ENCODE results near the gene CNTN5. TPM values are rescaled to one million over a fixed set of nuclear protein-coding genes. Genes with fewer than 3 reads are reported as not detected.

CNTN5 gene
- total RNA-seq, 1 donor from 2014 or later = 13.2 TPM

DNA sequence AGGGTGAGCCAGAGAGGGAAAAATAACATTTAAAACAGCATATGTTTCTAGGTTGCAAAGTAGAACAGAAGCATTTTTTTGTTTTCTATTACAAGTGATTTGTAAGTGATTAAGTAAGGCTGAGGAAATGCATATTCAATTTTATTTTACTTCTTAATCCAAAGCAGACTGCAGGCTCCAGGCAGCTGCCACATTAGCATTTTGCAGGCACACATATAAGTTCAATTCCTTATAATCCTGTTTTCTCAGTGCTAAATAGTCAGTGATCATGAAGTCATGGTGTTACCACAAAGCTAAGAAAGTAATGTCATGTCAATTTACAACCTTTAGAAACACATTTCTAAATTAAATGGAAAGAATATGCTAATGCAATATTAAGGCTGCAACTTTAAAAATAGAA lies 149.8 kb downstream of the CNTN5 start:
- no peak for DNase-seq (ENCODE audit: low spot score)

DNA sequence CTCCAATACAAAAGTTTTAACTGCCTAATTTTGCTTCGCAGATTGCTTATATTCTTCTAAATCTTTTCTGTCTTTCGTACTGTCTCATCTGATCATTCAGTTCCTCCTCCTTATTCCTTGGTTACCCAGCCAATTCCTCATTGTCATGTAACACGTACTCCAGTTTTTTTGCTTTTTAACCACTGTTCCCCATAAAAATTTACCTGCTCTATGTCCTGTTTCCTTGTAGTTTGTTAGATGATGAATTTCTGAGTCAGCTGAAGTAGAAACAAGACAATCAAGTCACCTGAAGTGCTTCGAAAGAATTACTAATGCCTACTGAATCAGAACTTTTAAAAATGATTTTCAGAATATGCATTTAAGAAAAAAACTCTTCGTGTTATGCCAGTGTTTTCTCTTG lies 150.6 kb downstream of the CNTN5 start:
- DNase-seq (ENCODE audit: low spot score) = no peak

DNA sequence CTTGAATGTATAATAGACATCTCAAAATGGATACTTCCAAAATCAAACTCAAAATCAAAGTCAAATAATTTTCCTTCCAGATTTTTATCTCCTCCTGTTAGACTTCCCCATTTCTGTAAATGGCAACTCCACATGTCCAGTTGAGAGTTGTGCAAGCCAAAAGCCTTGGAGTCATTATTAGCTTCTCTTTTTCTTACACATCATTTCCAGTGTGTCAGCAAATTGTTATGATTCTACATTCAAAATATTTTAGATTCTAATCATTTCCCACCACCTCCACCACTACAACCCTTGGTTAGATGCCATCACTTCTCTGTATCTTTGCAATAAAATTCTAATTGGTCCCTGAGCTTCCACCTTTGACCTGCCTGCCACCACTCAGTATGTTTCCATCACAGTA lies 155.7 kb downstream of the CNTN5 start:
- no peak for DNase-seq (ENCODE audit: low spot score)

DNA sequence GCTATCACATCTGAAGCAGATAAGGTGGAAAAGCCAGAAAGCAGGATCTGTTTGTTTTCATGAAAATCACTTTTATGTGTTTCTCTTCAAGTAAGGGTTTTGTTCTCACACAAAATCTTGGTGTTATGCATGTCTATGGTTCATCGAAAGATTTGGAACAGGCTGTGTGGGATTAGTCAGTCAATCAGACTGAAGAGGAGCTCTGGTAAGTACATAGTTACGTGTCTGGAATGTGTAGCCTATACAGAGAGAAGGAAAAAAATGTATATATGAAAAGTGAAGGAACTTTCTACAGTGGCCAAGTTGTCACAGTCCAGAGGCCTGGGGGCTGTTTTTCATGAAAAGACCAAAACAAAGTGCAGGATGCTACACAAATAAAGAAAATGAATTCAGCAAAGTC lies 156.7 kb downstream of the CNTN5 start:
- DNase-seq (ENCODE audit: low spot score) = peak; percentile 52

DNA sequence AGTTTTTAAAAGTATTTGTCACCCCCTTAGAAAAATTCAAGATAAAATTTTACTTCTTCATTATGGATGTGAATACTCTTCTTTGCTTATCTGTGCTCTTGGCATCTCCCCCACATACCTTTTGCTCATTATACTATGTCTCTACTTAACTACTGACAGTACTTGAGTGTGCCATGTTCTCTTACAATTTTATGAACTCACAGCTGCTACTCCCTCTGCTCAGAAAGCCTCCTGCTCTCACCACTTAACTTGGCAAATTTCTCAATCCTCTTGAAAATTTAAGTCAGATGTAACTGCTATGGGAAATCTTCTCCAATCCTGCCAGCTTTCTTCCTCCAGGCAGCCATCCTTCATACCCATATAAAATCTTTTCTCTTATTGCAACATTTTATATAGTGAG lies 163.4 kb downstream of the CNTN5 start:
- no peak for DNase-seq (ENCODE audit: low spot score)

DNA sequence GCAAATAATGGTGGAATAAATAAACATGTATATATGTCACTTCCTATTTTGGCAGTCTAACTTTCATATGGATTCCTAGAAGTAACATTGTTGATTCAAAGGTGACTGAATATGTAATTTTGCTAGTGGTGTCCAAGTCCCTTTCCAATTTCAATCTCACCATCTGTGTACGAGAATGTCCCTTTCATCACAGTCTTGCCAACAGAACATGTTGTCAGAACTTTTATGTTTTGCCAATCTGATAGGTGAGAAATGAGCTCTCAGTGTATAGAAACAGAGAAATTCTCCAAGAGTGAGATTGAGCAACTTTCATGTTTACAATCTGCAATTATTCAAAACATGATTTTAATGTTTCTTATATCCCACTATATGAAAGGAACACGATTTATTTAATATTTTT lies 167.5 kb downstream of the CNTN5 start:
- DNase-seq (ENCODE audit: low spot score) = no peak

DNA sequence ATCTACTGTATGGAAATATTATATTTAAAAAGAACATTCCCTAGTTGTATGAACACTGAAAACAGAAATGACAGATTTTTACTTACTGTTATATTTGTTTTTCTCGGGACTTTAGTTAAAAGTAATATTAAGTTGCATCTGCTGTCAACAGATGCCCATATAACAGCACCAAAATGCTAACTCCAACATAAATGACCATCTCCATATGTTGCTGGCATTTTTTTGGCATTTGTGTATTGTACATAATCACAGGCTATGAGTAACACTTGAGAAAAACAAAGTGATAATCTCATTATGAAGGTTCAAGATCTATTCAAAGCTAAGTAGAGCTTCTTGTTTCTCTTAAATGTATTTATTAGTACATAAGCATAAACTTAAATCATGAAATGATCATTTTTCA lies 172.0 kb downstream of the CNTN5 start:
- no peak for DNase-seq (ENCODE audit: low spot score)

DNA sequence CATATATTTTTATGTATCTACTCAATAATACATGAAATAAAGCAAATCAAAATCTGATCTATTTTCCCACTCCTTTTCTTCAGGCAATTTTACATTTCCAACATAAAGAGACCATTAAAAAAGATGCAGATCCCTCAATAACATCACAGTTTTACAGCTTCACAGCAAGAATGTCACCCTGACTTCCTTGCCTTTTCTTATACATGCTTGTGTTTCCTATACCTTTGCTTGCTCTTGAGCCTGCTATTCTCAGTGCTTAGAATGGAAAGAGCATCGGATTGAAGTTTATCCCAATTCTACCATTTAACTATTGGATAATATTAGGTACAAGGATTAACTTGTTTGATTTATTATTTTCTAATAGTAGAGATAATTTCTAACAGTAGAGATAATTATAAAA lies 176.7 kb downstream of the CNTN5 start:
- no peak for DNase-seq (ENCODE audit: low spot score)

DNA sequence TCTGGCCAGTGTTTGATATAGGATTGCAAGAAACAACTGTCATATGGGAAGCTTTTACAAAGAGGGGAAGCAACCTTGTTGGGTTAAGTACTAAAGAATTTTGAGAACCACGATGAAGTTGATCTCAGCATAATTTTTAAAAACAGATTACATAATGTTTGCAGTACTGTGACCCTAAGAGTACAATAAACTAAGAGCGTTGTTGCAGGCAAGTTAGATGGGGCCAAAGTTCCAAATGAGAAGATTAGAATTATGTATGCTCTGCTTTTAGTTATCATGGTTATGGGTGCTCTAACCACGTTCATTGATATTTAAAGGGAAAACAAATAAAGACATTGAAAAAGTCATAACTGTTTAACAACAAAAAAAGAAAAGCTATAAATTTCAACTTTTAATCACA lies 177.5 kb downstream of the CNTN5 start:
- DNase-seq (ENCODE audit: low spot score) = no peak

DNA sequence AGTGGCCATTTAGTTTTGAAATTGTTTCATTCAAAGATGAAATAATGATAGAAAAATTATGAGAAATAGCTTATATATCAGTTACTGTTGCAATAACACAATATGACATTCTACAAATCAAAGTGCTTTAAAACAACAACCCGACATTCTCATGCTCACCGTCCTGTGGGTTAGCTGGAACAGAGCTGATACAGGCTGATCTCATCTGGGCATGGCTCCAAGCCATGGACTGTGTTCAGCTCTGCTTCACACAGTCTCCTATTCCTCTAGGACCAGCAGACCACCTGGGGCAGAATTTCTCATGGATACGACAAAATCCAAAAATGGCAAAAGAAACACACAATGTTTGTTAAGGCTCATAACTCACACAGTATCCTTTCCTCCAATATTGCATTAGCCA lies 178.6 kb downstream of the CNTN5 start:
- DNase-seq (ENCODE audit: low spot score) = peak; percentile 66

DNA sequence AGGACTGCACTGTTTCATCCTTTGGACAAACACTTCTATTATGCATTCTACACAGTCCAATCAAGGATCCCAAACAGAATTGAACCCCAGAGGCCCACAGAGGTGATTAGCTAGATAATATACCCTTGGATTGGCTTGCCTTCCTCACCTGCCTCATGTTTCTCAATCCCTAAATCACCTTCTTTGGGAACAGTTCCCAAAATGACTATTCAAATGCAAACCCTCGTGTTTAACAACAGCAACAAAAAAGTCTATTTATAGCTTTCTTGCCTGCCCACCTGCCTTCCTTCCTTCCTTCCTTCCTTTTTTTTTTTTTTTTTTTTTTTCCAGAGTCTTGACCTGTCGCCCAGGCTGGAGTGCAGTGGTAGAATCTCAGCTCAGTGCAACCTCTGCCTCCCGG lies 180.0 kb downstream of the CNTN5 start:
- DNase-seq (ENCODE audit: low spot score) = no peak

DNA sequence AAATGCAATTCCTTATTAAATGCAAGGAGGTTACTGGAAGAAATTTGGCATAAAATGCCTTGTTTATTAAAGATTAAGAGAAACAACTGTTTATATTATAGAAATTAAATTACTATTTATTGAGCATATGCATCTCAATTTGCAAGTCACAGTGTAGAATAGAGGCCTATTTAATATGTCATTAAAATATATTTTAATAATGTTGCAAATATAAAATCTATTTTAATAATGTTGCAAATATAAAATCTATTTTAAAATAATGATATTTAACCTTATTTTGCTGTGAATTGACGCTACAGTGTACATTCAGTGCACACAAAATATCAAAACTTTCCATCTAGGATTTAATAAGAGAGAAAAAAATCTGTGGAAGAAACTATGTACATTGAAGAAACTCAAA lies 188.1 kb downstream of the CNTN5 start:
- no peak for DNase-seq (ENCODE audit: low spot score)

DNA sequence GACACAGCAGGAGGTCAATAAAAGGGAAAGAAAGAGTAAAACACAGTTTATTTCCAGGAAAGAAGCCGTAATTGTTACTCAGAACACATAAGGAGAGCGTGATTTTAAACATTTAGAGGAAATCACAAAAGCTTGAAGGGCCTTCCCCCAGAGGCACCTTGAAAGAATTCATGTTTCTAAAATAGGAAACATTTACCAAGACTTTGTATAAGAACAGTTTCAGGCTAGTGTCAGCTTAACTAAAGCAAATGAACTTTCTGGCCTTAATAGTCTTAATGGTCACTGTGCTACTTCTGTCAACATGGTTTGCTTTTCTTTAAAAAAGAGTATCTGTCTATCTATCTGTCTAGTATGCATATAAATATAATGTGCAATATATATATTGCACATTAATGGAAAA lies 208.8 kb downstream of the CNTN5 start:
- no peak for DNase-seq (ENCODE audit: low spot score)

DNA sequence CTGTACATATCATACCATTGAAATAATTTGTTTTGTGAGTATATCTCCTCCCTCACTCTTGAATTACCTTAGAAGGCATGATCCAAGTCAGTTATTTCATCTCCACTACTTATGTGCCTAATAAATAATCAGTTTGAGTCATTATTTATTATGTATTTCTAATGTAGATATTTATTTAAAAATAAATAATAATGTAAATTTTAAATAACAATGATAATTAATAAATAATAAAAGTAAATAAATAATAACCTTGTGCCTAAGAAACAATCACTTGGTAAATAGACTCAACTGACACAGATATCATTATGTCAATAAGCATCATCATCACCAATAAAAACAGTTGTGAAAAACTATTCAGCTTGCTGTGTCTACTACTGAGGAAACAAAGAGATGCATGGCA lies 213.8 kb downstream of the CNTN5 start:
- DNase-seq (ENCODE audit: low spot score) = no peak

DNA sequence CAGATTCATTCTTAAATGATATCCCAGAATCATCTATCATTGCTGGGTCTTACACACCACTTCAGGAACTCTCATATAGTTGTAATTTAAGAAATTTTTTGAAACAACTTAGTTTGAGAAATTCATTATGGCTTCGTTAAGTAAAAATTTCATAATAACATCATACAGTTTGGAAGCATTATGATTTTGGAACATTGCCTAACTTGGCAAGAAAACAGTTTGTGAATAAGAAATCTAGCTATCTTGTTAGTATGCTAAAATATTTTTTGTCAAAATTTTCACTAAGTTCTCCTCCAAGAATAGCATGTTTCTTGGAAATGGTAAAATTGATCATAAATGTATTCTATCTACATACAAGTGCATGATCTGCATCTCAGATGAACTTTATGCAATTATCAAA lies 217.7 kb downstream of the CNTN5 start:
- no peak for DNase-seq (ENCODE audit: low spot score)

DNA sequence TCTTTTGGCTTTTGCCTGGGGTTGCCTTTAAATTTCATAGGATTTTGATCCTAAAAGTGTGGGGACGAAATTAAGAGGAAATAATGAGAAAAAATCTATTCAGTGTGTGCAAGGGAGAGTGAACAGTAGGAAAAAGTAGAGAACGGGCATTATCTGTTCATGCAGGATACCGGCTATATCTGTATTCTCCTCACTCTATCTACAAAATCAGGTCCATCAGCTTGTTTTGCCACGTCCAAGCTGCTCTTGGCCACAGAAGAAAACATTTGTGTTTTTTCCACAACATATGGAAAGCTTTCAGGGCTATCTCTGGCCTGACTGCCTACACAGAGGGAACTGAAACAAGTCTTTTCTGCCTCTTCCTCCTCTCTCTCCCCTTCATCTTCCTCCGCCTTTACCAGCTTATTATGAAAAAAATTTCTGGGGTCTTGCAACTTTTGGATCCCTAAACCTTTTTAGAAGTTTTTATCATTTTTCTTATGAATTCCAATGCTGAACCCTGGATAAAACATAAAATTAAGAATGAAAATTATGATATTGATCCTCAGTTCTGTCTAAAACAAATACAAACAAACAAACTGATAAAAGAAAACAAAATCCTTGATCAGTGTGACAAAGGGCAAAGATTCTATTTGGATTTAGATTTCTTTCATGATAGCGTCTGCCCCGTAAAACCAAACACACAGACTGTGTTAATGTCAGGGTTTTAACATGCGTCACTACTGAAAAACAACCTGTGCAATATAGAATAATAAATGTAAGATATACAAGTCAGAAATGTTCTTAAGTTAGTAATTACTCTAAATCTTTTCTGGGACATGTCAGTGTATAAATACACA lies 219.7 kb downstream of the CNTN5 start:
- DNase-seq (ENCODE audit: low spot score) = no peak

DNA sequence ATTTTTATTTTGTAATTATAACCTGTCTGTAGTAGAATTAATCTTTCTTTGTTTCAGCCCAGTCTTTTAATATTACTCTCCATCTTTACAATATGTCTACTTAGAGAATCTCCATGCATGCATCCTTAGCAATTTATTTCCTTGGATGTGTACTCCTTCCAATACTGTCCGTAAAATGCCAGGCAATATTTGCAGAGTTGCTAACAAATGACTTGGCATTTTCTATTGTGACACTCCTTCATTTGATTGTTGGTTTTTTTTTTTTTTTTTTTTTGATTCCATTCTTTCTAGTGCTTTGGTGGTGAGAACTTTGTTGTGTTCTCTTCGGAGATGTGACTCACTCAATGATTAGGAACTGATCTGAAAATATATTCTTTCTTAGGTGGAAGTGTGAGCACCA lies 220.3 kb downstream of the CNTN5 start:
- no peak for DNase-seq (ENCODE audit: low spot score)

DNA sequence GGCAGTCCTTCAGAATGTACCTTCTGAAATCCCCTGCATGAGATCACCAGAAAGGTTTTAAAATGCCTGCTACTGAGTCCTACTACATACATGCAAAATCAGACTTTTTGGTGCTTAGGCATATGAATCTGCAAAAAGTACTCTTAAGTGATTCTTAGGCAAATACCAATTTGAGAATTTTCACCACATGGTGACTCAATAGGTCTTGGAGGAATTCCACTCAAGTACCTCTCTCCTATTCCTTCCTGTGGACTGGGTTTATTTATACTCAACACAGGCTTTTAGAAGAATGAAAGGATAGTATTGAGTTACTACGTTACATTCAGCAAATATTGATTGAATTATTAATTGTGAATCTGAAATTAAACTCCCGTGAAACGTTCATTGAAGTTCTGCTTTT lies 223.9 kb downstream of the CNTN5 start:
- no peak for DNase-seq (ENCODE audit: low spot score)

DNA sequence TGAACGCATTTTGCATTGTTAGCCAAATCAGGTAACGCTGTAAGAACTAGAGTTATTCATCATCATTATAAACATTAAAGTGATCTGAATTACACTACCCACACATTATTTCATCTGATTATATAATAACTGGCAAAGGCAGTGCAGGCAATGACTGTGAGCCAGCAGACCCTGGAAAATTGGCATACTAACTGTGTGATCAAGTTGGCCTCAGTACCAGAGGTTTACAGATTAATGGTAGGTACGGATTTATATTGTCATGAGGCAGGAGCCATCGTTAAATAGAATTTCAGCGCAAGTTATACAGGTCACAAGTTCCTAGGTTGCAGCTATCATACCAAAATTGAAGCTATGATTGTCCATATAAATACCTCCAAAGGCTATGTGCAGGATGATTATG lies 225.4 kb downstream of the CNTN5 start:
- DNase-seq (ENCODE audit: low spot score) = no peak

DNA sequence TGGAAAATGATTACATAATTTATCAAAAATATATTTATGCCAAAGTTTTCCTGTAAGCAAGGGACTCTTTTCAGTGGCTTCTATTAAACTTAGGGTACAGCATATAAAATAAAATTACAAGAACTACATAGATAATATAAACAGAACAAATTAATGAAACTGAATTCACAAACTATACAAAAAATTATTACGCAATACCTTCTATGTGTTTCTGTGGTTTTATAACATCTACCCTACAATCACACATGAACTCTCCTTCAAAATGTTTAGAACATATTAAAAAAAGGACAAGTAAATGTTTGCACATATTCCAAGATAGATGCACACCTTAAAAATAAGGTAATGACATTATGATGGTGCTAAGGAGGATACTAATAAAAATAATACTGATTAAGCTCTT lies 235.9 kb downstream of the CNTN5 start:
- DNase-seq (ENCODE audit: low spot score) = no peak

DNA sequence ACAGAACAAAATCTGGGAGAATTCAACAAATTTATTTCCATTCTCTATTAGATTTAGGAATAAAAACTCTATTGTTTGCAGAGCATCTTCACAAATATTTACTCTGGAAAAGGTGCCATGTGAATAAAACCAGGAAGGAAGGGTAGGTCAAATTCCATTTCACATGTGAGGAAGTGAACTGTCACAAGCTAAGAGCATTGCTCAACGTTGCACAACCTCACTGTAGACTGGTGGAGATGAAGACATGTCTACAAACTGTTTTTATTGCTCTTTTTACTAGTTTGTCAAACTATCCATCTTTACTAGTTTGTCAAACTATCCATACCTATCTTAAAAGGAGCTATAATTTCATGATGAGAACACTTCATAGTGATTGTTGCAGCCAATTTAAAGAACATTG lies 236.4 kb downstream of the CNTN5 start:
- no peak for DNase-seq (ENCODE audit: low spot score)

DNA sequence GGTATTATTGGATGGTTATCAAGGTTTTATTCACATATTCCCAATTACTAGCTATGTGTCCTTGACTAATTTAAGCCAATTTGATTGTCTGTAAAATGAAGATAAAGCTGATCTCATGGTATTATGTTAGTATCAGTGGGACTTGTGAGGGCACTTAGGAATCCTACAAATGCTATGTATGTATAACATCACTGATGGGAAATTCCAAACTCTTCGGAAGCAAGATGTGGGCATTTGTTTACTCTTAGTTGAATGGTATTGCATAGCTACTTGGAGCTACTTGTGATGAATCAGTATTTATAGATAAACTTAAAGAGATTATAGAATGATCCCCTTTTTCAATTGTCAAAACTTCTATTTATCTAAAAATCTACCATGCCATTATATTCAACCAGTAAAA lies 239.9 kb downstream of the CNTN5 start:
- no peak for DNase-seq (ENCODE audit: low spot score)

DNA sequence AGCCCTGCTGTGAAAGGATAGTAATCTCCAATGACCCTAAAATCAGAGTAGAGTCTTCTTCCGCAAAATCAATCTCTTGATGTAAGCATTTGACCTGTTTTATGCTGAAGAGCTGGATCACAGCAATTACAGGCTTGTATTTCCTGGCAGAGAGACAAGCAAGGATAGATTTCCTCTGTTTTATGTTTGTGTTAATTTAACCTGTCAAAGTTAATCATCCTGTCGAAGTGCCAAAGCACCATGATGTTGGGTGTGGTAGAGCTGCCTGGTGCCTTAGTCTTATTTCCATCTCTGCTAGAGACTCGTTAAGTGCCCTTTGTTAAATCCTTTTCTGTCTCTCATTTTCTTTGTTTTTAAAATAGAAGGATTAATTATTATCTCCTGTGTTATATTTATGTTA lies 248.1 kb downstream of the CNTN5 start:
- DNase-seq (ENCODE audit: low spot score) = peak; percentile 17

DNA sequence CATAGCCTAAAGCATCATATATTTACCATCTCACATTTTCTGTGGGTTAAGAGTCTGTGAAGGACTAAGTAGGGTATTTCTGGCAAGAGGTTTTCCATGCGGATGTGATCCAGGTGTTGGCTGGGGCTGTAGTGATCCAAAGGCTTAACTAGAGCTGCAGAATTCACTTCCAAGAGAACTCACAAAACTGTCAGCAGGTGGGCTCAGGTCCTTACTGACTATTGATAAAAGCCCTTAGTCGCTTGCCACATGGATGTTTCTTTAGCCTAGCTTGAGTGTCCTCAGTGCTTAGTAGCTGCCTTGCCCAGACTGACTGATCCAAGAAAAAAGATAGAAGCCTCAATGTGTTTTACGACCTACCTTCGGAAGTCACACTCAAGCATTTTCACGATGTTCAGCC lies 250.8 kb downstream of the CNTN5 start:
- no peak for DNase-seq (ENCODE audit: low spot score)

Data from umbilical cord (tissue), 2 donors.